Measurements from ENCODE around the gene GFI1.

GFI1 gene

DNA sequence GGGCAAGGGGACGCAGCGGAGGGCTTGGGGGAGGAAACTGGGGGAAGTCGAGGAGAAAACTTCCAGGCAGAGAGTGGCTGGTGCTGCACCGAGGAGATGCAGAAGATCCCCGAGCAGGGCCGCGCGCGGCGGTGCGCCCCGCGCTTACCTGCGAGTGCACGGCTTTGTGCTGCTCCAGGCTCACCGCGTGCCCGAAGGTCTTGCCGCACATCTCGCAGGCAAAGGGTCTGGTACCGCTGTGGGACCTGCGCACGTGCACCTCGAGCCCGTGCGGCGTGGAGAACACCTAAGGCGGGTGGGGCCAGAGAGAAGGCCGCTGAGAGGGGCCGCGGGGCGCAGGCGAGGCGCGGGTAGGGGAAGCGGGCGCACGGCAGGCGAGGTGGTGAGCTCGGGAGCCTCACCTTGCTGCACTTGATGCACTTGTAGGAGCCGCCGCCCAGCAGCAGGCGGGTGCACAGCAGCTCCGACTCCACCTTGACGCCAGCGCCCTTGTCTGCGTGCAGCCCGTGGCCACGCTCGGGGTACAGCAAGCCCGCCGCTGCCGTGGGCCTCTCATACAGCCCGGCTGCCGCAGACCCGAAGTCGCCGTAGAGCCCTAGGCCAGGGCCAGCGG is 6.4 kb downstream of the GFI1 start:
- no peak overlapping the region for H3K9ac ChIP-seq (ENCODE audit: insufficient read length)
- H3K36me3 ChIP-seq (ENCODE audit: insufficient read depth, low read length) = no peaks in the 10 kb centered on the region
- no peaks in the 10 kb centered on the region for H3K9me3 ChIP-seq (ENCODE audit: low read depth, low read length)
- TF ChIP-seq FOXP2 (optimal IDR thresholded peaks at IDR 0.05; ENCODE audit: control extremely low read depth, extremely low read length, insufficient read depth) = no peak
- no peak overlapping the region for H3K27ac ChIP-seq
- no peak for DNase-seq (ENCODE audit: low read depth, low spot score)
- no peak overlapping the region for H3K4me3 ChIP-seq

GRCh38 chr1:92479587-92479986 is 7.1 kb downstream of the GFI1 start:
- Histone ChIP-seq H3K27ac (no peak overlapping the region), H3K9ac (ENCODE audit: insufficient read length) (no peak overlapping the region), H3K4me3 (no peak overlapping the region), H3K9me3 (ENCODE audit: low read depth, low read length) (no peaks in the 10 kb centered on the region), H3K36me3 (ENCODE audit: insufficient read depth, low read length) (no peaks in the 10 kb centered on the region)
- TF ChIP-seq EZH2 (IDR thresholded peaks at IDR 0.05) (no peak), FOXP2 (optimal IDR thresholded peaks at IDR 0.05; ENCODE audit: control extremely low read depth, extremely low read length, insufficient read depth) (no peak), POLR2AphosphoS5 (IDR thresholded peaks at IDR 0.05; ENCODE audit: borderline replicate concordance, low read depth, low read length) (no peak)
- DNase-seq (ENCODE audit: low read depth, low spot score) = no peak

GRCh38 chr1:92478393-92478792 is 8.3 kb downstream of the GFI1 start:
- Histone ChIP-seq H3K36me3 (ENCODE audit: insufficient read depth, low read length) (no peaks in the 10 kb centered on the region), H3K27ac (no peak overlapping the region), H3K4me3 (no peak overlapping the region), H3K9me3 (ENCODE audit: low read depth, low read length) (no peaks in the 10 kb centered on the region), H3K9ac (ENCODE audit: insufficient read length) (no peak overlapping the region)
- DNase-seq (ENCODE audit: low read depth, low spot score) = no peak
- no peak for TF ChIP-seq POLR2AphosphoS5 (IDR thresholded peaks at IDR 0.05; ENCODE audit: borderline replicate concordance, low read depth, low read length)
- no peak for TF ChIP-seq EZH2 (IDR thresholded peaks at IDR 0.05)
- TF ChIP-seq FOXP2 (optimal IDR thresholded peaks at IDR 0.05; ENCODE audit: control extremely low read depth, extremely low read length, insufficient read depth) = no peak

- H3K27ac ChIP-seq = no peak overlapping the region
- no peaks in the 10 kb centered on the region for H3K9me3 ChIP-seq (ENCODE audit: low read depth, low read length)
- H3K9ac ChIP-seq (ENCODE audit: insufficient read length) = no peak overlapping the region
- no peaks in the 10 kb centered on the region for H3K36me3 ChIP-seq (ENCODE audit: insufficient read depth, low read length)
- DNase-seq (ENCODE audit: low read depth, low spot score) = no peak
- TF ChIP-seq POLR2AphosphoS5 (IDR thresholded peaks at IDR 0.05; ENCODE audit: borderline replicate concordance, low read depth, low read length) (no peak), FOXP2 (optimal IDR thresholded peaks at IDR 0.05; ENCODE audit: control extremely low read depth, extremely low read length, insufficient read depth) (no peak), EZH2 (IDR thresholded peaks at IDR 0.05) (no peak)
- H3K4me3 ChIP-seq = no peak overlapping the region
Measured at GRCh38 chr1:92476071-92476631, 10.6 kb downstream of the GFI1 start.

DNA sequence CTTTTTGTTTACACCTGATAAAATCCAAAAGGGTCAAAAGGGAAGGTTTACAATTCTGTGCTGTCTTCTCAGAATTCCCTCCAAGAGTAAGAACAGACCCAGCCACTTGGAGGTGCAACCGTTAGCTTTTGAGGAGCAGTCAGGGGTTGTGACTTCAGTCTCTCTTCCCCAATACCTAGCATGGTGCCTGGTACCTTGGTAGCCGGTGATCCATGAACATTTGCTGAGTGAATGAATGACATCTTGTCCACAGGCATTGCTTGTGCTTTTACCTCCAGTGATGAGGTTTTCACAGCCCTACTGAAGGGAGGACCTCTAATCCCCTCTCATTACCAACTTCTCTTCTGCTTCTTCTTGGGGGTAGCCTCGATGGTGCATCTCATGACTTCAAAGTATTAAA is 11.7 kb downstream of the GFI1 start:
- Histone ChIP-seq H3K27ac (no peak overlapping the region), H3K9me3 (ENCODE audit: low read depth, low read length) (no peaks in the 10 kb centered on the region), H3K36me3 (ENCODE audit: insufficient read depth, low read length) (no peaks in the 10 kb centered on the region), H3K4me3 (no peak overlapping the region), H3K9ac (ENCODE audit: insufficient read length) (no peak overlapping the region)
- TF ChIP-seq FOXP2 (optimal IDR thresholded peaks at IDR 0.05; ENCODE audit: control extremely low read depth, extremely low read length, insufficient read depth) = no peak
- TF ChIP-seq POLR2AphosphoS5 (IDR thresholded peaks at IDR 0.05; ENCODE audit: borderline replicate concordance, low read depth, low read length) = no peak
- no peak for TF ChIP-seq EZH2 (IDR thresholded peaks at IDR 0.05)
- DNase-seq (ENCODE audit: low read depth, low spot score) = no peak

DNA sequence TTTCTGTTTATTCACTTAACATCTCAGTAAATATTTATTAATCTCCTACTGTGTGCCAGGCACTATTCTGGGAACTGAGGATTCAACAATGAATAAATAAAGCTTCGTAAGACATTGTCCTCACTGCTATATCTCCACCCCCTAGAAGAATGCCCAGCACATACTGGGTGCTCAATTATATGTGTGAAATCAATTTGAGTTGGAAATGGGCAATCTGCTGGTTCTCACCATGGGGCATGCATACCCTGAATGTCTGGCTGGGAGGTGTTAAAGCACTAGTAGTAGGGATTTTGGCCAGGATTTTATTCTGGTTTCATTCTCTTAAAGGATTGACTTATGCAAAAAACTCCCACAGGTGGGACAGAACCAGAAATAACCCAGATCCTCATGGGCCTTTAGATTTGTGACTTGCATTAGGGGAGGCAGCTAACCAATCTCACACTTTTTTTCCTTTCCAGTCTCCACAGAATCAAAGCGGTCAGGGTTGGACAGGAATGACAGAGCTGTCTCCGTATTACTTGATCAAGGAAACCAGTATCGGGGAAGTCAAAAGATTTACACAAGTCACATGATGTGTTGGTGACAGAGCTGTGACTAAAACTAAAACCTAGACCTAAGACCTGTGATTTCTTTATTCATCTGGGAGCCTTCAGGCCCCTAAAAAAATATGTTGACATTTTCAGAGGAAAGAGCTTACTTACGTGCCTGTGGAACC is 12.8 kb downstream of the GFI1 start:
- no peaks in the 10 kb centered on the region for H3K36me3 ChIP-seq (ENCODE audit: insufficient read depth, low read length)
- no peak for DNase-seq (ENCODE audit: low read depth, low spot score)

GRCh38 chr1:92470216-92470615 is 16.5 kb downstream of the GFI1 start:
- Histone ChIP-seq H3K27ac (no peak overlapping the region), H3K9ac (ENCODE audit: insufficient read length) (no peak overlapping the region), H3K9me3 (ENCODE audit: low read depth, low read length) (no peaks in the 10 kb centered on the region), H3K36me3 (ENCODE audit: insufficient read depth, low read length) (no peaks in the 10 kb centered on the region), H3K4me3 (no peak overlapping the region)
- DNase-seq (ENCODE audit: low read depth, low spot score) = no peak
- TF ChIP-seq FOXP2 (optimal IDR thresholded peaks at IDR 0.05; ENCODE audit: control extremely low read depth, extremely low read length, insufficient read depth) = no peak
- TF ChIP-seq EZH2 (IDR thresholded peaks at IDR 0.05) = no peak
- TF ChIP-seq POLR2AphosphoS5 (IDR thresholded peaks at IDR 0.05; ENCODE audit: borderline replicate concordance, low read depth, low read length) = no peak

More for the DNA sequence above, 12.8 kb downstream of the GFI1 start:
- Histone ChIP-seq H3K4me3 (no peak overlapping the region), H3K9ac (ENCODE audit: insufficient read length) (no peak overlapping the region), H3K9me3 (ENCODE audit: low read depth, low read length) (no peaks in the 10 kb centered on the region), H3K27ac (no peak overlapping the region)
- TF ChIP-seq FOXP2 (optimal IDR thresholded peaks at IDR 0.05; ENCODE audit: control extremely low read depth, extremely low read length, insufficient read depth) = no peak
- TF ChIP-seq EZH2 (IDR thresholded peaks at IDR 0.05) = no peak
- TF ChIP-seq POLR2AphosphoS5 (IDR thresholded peaks at IDR 0.05; ENCODE audit: borderline replicate concordance, low read depth, low read length) = no peak

GRCh38 chr1:92466683-92467352 is 19.9 kb downstream of the GFI1 start:
- Histone ChIP-seq H3K27ac (no peak overlapping the region), H3K9ac (ENCODE audit: insufficient read length) (no peak overlapping the region), H3K36me3 (ENCODE audit: insufficient read depth, low read length) (no peaks in the 10 kb centered on the region), H3K9me3 (ENCODE audit: low read depth, low read length) (no peaks in the 10 kb centered on the region), H3K4me3 (no peak overlapping the region)
- TF ChIP-seq FOXP2 (optimal IDR thresholded peaks at IDR 0.05; ENCODE audit: control extremely low read depth, extremely low read length, insufficient read depth) (no peak), POLR2AphosphoS5 (IDR thresholded peaks at IDR 0.05; ENCODE audit: borderline replicate concordance, low read depth, low read length) (no peak), EZH2 (IDR thresholded peaks at IDR 0.05) (no peak)
- no peak for DNase-seq (ENCODE audit: low read depth, low spot score)
